NCI-H345 treated with DMSO at 0.1 percent for 48 hours (cell line): ENCODE data around the gene AMZ1.
A peak's percentile ranks its signal among the peaks of the same experiment; 100 is the strongest.
"Not testable (repeated sequence)": the region's sequence is repeated elsewhere in the genome, so short reads cannot be mapped to it uniquely, and the experiment has no call there.

Experiments used
- DNase-seq: peaks from one replicate; lab custom pipeline; 2025; ENCODE audit not compliant: unreplicated experiment; lab: John Stamatoyannopoulos, UW

The AMZ1 gene

GRCh38 chr7:2738766-2739549 lies 51.0 kb downstream of the AMZ1 start:
- DNase-seq, result no peak

DNA sequence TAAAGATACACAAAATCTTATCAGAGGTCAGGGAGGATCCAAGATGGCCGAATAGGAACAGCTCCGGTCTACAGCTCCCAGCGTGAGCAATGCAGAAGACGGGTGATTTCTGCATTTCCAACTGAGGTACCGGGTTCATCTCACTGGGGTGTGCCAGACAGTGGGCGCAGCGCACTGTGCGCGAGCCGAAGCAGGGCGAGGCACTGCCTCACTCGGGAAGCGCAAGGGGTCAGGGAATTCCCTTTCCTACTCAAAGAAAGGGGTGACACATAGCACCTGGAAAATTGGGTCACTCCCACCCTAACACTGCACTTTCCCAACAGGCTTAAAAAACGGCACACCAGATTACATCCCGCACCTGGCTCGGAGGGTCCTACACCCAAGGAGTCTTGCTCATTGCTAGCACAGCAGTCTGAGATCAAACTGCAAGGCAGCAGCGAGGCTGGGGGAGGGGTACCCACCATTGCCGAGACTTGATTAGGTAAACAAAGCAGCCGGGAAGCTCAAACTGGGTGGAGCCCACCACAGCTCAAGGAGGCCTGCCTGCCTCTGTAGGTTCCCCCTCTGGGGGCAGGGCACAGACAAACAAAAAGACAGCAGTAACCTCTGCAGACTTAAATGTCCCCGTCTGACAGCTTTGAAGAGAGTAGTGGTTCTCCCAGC lies 55.7 kb downstream of the AMZ1 start:
- DNase-seq, result not testable (repeated sequence)

DNA sequence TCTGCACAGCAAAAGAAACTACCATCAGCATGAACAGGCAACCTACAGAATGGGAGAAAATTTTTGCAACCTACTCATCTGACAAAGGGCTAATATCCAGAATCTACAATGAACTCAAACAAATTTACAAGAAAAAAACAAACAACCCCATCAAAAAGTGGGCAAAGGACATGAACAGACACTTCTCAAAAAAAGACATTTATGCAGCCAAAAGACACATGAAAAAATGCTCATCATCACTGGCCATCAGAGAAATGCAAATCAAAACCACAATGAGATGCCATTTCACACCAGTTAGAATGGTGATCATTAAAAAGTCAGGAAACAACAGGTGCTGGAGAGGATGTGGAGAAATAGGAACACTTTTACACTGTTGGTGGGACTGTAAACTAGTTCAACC lies 60.7 kb downstream of the AMZ1 start:
- DNase-seq, result not testable (repeated sequence)

GRCh38 chr7:2750004-2750407 lies 62.0 kb downstream of the AMZ1 start:
- DNase-seq, result no peak

GRCh38 chr7:2751086-2751485 lies 63.1 kb downstream of the AMZ1 start:
- DNase-seq, result no peak

DNA sequence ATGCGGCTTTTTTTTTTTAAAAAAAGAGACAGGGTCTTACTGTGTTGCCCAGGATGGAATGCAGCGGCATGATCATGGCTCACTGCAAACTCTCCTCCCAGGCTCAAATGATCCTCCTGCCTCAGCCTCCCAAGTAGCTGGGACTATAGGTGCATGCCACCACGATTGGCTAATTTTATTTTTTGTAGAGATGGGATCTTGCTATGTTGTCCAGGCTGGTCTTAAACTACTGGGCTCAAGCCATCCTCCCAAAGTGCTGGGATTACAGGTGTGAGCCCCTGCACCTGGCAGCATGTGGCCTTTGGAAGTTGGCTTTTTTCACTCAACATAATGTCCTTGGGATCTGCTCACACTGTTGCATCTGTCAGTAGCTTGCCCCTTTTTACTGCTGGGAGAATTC lies 65.1 kb downstream of the AMZ1 start:
- no peak for DNase-seq

DNA sequence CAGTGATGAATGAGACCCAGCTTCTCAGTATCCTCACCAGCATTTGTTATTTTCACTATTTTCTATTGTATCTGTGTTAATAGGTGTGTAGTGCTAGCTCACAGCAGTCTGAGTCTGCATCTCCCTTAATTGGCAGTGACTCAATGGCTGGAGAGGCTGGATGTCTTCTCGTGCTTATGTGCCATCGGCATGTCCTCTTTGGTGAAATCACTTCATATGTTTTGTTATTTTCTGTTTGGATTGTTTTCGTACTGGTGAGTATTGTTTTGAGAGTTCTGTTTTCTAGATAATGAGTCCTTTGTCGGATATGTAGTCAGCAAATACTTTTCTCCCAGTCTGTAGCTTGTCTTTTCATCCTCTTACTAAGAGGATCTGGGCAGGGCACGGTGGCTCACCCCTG lies 66.1 kb downstream of the AMZ1 start:
- no peak for DNase-seq

GRCh38 chr7:2754912-2755311 lies 66.9 kb downstream of the AMZ1 start:
- DNase-seq, result no peak

- DNase-seq, result no peak
Observed at GRCh38 chr7:2755531-2755930, 67.5 kb downstream of the AMZ1 start.

DNA sequence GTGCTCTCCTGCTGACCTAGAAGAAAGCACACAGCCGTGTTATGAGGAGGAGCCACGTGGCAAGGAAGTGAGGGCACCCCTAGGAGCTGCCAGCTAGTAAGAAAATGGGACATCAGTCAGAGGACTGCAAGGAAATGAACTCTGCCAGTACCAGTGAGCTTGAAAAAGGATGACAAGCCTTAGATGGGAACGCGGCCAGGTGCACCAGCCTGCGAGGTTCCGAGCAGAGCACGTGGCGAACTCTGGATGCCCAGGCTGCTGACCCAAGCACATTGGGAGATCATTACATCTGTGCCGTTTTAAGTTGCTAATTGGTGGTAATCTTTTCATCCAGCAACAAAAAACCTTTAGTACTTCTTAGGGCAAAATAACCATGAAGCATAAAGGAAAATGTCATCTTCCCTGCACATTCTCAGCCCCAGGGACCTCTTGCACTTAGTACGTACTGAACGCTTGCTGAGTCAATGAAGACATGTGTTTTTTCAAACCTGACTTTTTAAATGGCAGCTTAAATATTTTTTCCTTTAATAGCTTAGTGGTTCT lies 69.4 kb downstream of the AMZ1 start:
- no peak for DNase-seq

- DNase-seq, result peak; percentile 1
Observed at GRCh38 chr7:2757904-2758672, 70.1 kb downstream of the AMZ1 start.

GRCh38 chr7:2758673-2759616 lies 70.9 kb downstream of the AMZ1 start:
- peak; percentile 36 for DNase-seq

DNA sequence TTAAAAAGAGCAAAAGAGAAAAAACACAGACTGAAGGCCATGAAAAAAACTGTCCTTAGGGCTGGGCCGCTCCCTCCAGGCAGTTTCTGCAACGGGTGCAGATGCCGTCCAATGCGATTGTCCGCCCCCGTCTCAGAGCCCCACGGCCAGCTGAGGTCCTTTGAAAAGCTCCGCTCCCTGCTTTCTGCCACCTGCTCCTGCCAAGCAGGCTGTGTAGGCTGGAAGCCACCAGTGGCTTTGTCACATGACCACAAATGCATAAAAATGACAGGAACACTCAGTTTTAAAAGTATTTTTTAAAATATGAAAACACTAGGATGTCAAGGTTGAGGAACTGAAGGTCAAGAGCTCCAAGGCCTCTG lies 71.7 kb downstream of the AMZ1 start:
- peak; percentile 74 for DNase-seq

DNA sequence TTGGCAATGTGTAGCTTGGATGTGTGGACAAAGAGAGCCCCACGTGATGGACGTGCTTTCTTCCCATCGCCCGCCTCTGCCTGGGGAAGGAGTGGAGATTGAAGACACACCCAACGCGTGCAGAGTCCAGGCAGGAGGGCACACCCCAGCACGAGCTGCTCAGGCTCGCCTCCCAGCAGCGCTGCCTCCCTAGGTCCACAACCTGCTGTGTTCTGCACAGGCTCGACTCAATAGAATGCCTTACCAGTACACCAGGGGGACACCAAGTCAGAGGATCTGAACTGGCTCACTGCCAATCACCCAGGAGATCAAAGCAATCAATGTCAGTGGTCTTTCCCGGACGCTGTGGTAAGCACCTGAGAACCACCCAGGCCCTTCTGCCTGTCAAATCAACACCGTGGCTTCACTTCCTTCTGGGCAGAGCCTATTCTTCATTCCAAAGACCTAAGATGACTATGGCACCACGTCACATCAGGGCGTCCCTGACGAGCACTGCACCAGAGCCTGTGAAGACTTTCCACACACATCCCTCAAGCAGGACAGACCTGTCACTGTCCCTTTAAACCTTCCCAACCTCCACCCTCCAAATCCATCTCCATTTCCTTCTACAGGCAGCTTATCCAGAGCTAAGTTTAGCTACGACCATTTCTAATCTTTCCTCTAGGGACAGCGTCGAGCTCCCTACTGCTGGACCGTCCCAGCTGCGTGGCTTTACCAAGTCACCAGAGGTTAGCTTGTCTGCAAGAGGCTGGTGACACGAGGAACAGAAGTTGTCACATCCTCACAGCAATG lies 72.3 kb downstream of the AMZ1 start:
- DNase-seq, result peak; percentile 74

DNA sequence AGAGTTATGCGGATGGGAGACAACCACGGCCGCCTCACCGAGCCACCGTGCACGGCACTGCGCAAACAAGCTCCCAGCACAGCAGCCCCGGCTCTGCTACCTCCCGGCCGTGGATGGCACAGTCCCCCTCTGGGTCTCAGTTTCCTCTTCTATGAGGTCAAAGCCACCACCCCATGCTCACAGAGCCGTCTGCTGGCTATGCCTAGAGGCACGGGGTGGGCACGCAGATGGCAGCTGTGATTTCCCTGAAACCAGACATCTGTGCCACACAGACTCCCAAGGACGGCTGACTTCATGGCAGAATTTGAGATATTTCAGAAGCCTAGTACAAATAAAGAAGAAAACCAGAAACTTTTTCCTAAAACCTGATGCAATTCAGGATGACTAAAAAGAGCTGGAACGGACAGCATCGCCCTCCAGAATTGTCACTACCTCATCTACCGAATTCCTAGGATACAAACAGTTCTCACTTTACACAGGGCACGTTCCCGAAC lies 73.2 kb downstream of the AMZ1 start:
- DNase-seq, result no peak

DNA sequence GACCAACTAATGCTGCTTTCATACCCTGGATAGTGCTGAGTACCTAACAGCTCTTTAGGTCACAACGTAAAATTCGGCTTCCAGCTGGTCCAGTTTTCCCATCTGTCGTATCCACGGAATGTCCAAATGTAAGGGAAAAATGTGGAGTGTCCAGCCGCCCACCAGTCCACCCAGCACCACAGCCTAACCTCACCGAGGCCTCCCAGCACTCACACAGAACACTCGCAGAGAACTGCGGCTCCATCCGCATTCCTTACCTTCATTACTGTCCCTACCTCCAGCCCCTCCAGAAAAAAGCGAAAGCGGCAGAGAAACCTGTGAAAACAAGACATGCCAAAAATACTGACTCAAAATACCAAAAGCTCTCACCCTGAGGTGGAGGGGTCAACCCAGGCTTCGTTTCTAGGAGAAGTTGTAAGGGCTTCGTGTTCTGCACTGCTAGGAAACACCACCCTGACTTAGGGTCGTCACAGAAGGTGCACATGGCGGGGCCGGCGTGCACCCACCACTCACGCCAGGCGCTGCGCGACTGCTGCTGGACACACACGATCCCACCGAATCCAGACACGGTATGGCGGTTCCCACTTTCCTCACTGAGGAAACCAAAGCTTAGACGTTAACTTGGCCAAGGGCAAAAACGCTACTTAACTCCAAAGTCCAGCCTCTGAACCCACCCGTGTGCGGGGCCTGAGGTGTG lies 73.9 kb downstream of the AMZ1 start:
- DNase-seq, result no peak

- no peak for DNase-seq
Observed at GRCh38 chr7:2763597-2763996, 75.6 kb downstream of the AMZ1 start.

DNA sequence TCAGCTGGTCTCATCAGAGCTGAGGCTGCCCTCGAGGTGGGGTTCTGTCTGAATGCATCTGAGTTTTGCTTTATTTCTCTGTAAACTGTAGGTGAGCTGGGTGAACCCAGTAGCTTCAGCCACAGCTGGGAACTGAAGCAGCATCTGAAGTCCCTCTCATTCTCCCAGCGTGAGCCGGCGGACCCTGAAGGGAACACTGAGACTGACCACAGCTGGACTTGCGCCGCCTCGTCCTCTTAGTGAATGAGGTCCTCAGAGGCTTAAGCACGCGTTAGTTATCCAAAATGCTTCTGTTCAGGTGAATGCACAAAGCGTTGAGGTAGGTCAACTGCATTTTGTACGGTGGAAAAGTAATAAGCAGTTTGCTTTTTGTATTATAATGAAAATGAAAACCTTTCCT lies 76.6 kb downstream of the AMZ1 start:
- no peak for DNase-seq
